Coronary artery (tissue), 2 donors: ENCODE results near the gene FCHO1.
"Not testable (repeated sequence)": the region's sequence is repeated elsewhere in the genome, so short reads cannot be mapped to it uniquely, and the experiment has no call there.

ENCODE experiments used
- DNase-seq: peaks from one replicate; pipeline ENCODE4 v3.0.0-alpha.2; 2017; ENCODE audit warnings: low spot score
- H3K27ac ChIP-seq, 2 donors: fragments of 200-600 bp; sonication (generic); one replicate each; pipeline ENCODE4 v1.5.1; 2016 to 2019
- H3K4me3 ChIP-seq: fragments of 200-600 bp; sonication (generic); 2 replicates; pipeline ENCODE4 v1.5.1; 2016; ENCODE audit warnings: mild to moderate bottlenecking, moderate library complexity
- CTCF ChIP-seq: fragments of 200-600 bp; sonication (generic); IDR thresholded peaks from one replicate; pipeline ENCODE4 v1.5.1; 2019; ENCODE audit warnings: antibody characterized with exemption

The FCHO1 gene

DNA sequence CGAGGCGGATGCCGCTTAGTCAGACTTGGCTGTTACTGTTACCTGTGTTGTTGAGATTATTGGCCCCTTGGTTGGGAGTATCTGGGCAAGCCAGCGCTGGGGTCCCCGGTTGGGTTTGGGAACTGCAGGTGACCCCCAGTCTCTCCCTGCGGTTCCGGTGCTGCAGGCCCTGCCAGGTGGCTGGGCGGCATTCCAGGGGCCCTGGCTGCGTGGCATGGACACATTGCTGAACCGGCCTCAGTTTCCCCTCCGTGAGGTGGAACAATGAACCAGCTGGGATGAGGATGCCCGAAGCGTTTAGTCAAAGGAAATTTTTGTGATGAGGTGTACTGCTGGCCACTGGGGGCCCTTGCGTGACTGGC, 44.2 kb downstream of the FCHO1 start:
- no peak overlapping the region for H3K27ac ChIP-seq
- no peak for DNase-seq
- no peak for TF ChIP-seq CTCF
- H3K4me3 ChIP-seq = no peak overlapping the region

GRCh38 chr19:17796013-17796837, 44.9 kb downstream of the FCHO1 start:
- Histone ChIP-seq H3K27ac (no peak overlapping the region), H3K4me3 (no peak overlapping the region)
- DNase-seq = no peak
- no peak for TF ChIP-seq CTCF

GRCh38 chr19:17796838-17797423, 45.7 kb downstream of the FCHO1 start:
- no peak for DNase-seq
- TF ChIP-seq CTCF = no peak
- H3K27ac ChIP-seq = no peak overlapping the region
- no peak overlapping the region for H3K4me3 ChIP-seq

DNA sequence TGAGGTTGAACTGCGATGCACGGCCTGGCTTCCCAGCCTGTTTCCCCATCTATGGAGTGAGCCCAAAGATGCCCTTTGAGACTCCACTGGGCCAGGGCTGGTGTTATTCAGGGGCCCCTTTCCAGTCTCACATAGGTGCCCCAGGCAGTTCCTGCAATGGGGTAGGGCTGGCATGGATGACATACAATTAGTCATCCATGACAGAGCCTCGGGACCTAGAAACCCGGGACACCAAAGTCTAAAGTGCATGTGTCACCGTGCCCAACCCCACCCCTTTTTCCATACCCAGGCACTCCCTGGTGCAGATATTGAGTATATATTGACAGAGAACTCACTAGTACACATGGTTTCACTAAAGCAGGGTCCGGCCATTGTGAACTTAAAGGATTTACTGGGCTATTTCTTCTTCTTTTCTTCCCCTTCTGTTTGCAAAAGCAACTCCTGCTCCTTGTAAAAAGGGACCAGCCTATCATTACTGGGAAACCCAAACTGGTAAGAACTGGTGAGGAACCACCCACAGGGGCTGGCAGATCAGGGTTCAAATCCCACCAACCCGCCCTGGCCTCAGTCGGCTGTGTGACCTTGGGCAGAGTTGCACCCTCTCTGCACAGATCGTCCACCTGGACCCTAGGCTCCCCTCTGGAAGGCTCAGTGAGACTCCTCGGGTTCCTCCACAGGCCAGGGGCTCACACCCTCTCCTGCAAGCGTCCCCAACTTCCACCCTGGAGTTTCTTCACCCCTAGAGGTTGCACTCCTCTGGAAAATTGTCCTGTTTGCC, 46.3 kb downstream of the FCHO1 start:
- DNase-seq = no peak
- Histone ChIP-seq H3K4me3 (no peak overlapping the region), H3K27ac (no peak overlapping the region)
- no peak for TF ChIP-seq CTCF

- DNase-seq = not testable (repeated sequence)
Measured at GRCh38 chr19:17798599-17798998, 47.3 kb downstream of the FCHO1 start.

GRCh38 chr19:17802137-17802858, 51.0 kb downstream of the FCHO1 start:
- no peak for DNase-seq
- TF ChIP-seq CTCF = no peak
- Histone ChIP-seq H3K4me3 (no peak overlapping the region), H3K27ac (no peak overlapping the region)

More at GRCh38 chr19:17798599-17798998, 47.3 kb downstream of the FCHO1 start:
- not testable (repeated sequence) for H3K27ac ChIP-seq, H3K4me3 ChIP-seq
